ENCODE data around the gene ANK3. TPM values are rescaled to one million over a fixed set of nuclear protein-coding genes. Genes with fewer than 3 reads are reported as not detected.

The ANK3 gene
- total and polyA plus RNA-seq, 2 donors (not counting 1 experiment from before 2014, with no cell fraction given) = 0.50 to 0.79 TPM

DNA sequence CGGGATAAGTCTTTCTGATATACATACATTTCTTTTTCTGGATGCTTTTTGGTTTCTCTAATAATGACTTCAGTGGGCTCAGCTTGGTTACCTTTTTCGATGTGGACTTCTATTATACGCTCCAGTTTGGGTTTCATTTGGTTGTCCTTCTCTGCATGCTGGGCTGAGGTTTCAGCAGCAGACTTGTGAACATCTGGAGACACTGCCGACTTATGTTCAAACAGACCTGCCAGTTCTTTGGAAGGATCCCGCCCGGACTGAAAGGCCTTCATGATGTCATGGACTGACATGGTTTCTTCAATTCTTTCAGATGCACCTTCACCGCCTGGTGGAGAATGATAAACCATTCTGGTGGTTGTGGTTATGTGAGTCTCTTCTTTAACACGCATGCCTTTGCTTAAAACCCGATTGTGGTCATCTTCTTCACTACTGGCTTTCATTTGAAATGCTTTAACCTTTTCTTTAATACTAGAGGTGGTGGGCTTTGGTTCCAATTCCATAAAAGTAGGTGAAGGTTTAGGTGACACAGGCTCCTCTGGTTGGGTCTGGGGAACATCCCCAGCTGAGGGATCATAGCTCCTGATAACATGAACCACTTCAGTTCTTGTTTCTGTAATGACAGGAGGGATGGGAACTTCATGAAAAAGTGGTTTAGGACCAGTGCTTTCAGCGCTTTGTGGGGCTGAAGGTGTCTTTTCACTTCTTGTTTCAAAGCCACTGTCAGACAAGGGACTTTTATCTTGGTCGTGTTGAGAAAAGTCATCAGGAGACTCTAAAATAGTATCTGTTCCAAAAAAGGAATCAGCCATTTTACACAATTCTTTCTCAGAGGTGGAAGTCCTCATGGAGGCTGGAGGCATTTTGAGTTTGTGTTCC lies 315.7 kb downstream of the ANK3 start:
- H3K9me3 ChIP-seq (ENCODE audit: control insufficient read depth, insufficient read depth, low read depth, low read length) = no peaks in the 10 kb centered on the region
- H3K9ac ChIP-seq (ENCODE audit: insufficient read depth, low read length) = no peak overlapping the region
- H3K36me3 ChIP-seq (ENCODE audit: control insufficient read depth, insufficient read depth, low read length) = no peaks in the 10 kb centered on the region
- H2AFZ ChIP-seq (ENCODE audit: low read length) = no peak overlapping the region
- no peak overlapping the region for H3K4me3 ChIP-seq (replicated peaks in 1 of 4; ENCODE audit: control extremely low read depth in 1 of 4, insufficient read depth in 1 of 4, low read depth in 3 of 4, low read length in 4 of 4)
- no peaks in the 10 kb centered on the region for H3K79me2 ChIP-seq (ENCODE audit: control insufficient read depth, insufficient read depth, low read length)
- H4K20me1 ChIP-seq (ENCODE audit: control insufficient read depth, extremely low read depth, insufficient read depth, low read length) = no peaks in the 10 kb centered on the region
- TF ChIP-seq, protein P1, sequence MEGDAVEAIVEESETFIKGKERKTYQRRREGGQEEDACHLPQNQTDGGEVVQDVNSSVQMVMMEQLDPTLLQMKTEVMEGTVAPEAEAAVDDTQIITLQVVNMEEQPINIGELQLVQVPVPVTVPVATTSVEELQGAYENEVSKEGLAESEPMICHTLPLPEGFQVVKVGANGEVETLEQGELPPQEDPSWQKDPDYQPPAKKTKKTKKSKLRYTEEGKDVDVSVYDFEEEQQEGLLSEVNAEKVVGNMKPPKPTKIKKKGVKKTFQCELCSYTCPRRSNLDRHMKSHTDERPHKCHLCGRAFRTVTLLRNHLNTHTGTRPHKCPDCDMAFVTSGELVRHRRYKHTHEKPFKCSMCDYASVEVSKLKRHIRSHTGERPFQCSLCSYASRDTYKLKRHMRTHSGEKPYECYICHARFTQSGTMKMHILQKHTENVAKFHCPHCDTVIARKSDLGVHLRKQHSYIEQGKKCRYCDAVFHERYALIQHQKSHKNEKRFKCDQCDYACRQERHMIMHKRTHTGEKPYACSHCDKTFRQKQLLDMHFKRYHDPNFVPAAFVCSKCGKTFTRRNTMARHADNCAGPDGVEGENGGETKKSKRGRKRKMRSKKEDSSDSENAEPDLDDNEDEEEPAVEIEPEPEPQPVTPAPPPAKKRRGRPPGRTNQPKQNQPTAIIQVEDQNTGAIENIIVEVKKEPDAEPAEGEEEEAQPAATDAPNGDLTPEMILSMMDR (conservative IDR thresholded peaks at IDR 0.05 in 1 of 2, IDR thresholded peaks at IDR 0.05 in 1 of 2; ENCODE audit: low read depth in 1 of 2, low read length in 2 of 2) = no peak
- no peak for TF ChIP-seq EZH2 (IDR thresholded peaks at IDR 0.05; ENCODE audit: low read length, missing control alignments)
- peaks cover 4% of the 10 kb centered on the region for H3K27me3 ChIP-seq (ENCODE audit: control insufficient read depth, insufficient read depth, low read length)
- no peaks in the 10 kb centered on the region for H3K4me1 ChIP-seq (ENCODE audit: control insufficient read depth, extremely low read depth, insufficient read depth, low read length)
- no peak overlapping the region for H3K27ac ChIP-seq (ENCODE audit: insufficient read depth, low read length)
- H3K4me2 ChIP-seq (ENCODE audit: extremely low read depth, insufficient read depth, low read length) = no peak overlapping the region
- DNase-seq (ENCODE audit: low read depth in 2 of 2) = no peak

DNA sequence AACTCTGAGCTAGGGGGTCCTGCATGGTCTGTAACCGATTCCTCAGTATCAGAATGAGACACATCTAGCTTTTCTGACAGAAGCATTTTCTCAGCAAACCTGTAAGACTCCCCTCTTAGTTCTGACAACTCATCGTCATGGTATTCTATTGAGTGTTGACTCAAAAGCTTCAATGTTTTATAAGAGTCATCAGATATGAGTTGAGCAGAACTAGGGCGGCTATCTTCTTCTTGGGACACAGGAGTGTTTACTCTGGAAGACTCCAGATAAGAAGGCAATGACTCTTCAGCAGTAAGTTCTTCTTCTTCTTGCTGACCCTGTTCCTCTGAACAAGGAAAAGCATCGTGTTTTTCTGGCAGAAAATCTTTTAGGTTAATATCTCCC lies 316.3 kb downstream of the ANK3 start:
- H3K79me2 ChIP-seq (ENCODE audit: control insufficient read depth, insufficient read depth, low read length) = no peaks in the 10 kb centered on the region
- H2AFZ ChIP-seq (ENCODE audit: low read length) = no peak overlapping the region
- DNase-seq (ENCODE audit: low read depth in 2 of 2) = peak in 1 of 2 donors; percentile 34
- H3K4me2 ChIP-seq (ENCODE audit: extremely low read depth, insufficient read depth, low read length) = no peak overlapping the region
- H3K9ac ChIP-seq (ENCODE audit: insufficient read depth, low read length) = no peak overlapping the region
- TF ChIP-seq EZH2 (IDR thresholded peaks at IDR 0.05; ENCODE audit: low read length, missing control alignments) = no peak
- TF ChIP-seq, protein P1 (conservative IDR thresholded peaks at IDR 0.05 in 1 of 2, IDR thresholded peaks at IDR 0.05 in 1 of 2; ENCODE audit: low read depth in 1 of 2, low read length in 2 of 2) = no peak
- no peak overlapping the region for H3K4me3 ChIP-seq (replicated peaks in 1 of 4; ENCODE audit: control extremely low read depth in 1 of 4, insufficient read depth in 1 of 4, low read depth in 3 of 4, low read length in 4 of 4)
- no peaks in the 10 kb centered on the region for H4K20me1 ChIP-seq (ENCODE audit: control insufficient read depth, extremely low read depth, insufficient read depth, low read length)
- H3K36me3 ChIP-seq (ENCODE audit: control insufficient read depth, insufficient read depth, low read length) = no peaks in the 10 kb centered on the region
- peaks cover 4% of the 10 kb centered on the region for H3K27me3 ChIP-seq (ENCODE audit: control insufficient read depth, insufficient read depth, low read length)
- no peak overlapping the region for H3K27ac ChIP-seq (ENCODE audit: insufficient read depth, low read length)
- no peaks in the 10 kb centered on the region for H3K4me1 ChIP-seq (ENCODE audit: control insufficient read depth, extremely low read depth, insufficient read depth, low read length)
- H3K9me3 ChIP-seq (ENCODE audit: control insufficient read depth, insufficient read depth, low read depth, low read length) = no peaks in the 10 kb centered on the region

DNA sequence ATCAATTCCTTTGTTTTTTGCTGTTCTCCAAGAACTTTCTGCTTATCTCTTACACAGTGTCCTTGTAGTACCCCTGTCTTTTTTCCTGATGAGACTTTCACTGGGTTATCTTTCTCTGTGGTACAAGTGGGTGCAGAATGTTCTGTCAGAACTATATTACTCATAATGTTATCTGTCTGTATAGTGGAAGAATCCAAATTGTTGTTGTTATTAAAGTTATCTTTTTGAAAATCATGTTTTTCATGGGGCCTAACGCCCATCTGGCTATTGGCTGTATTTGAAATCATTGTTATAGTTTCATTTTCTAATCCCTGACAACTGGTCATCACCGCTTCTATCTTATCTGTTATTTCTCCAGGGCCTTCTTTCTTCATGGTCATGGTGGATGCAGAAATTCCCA lies 320.4 kb downstream of the ANK3 start:
- H3K4me3 ChIP-seq (replicated peaks in 1 of 4; ENCODE audit: control extremely low read depth in 1 of 4, insufficient read depth in 1 of 4, low read depth in 3 of 4, low read length in 4 of 4) = no peak overlapping the region
- no peak overlapping the region for H3K9ac ChIP-seq (ENCODE audit: insufficient read depth, low read length)
- H2AFZ ChIP-seq (ENCODE audit: low read length) = no peak overlapping the region
- no peaks in the 10 kb centered on the region for H3K36me3 ChIP-seq (ENCODE audit: control insufficient read depth, insufficient read depth, low read length)
- H3K4me1 ChIP-seq (ENCODE audit: control insufficient read depth, extremely low read depth, insufficient read depth, low read length) = no peaks in the 10 kb centered on the region
- DNase-seq (ENCODE audit: low read depth in 2 of 2) = no peak
- H4K20me1 ChIP-seq (ENCODE audit: control insufficient read depth, extremely low read depth, insufficient read depth, low read length) = no peaks in the 10 kb centered on the region
- H3K9me3 ChIP-seq (ENCODE audit: control insufficient read depth, insufficient read depth, low read depth, low read length) = no peaks in the 10 kb centered on the region
- H3K27me3 ChIP-seq (ENCODE audit: control insufficient read depth, insufficient read depth, low read length) = peaks cover 2% of the 10 kb centered on the region
- no peak overlapping the region for H3K27ac ChIP-seq (ENCODE audit: insufficient read depth, low read length)
- H3K79me2 ChIP-seq (ENCODE audit: control insufficient read depth, insufficient read depth, low read length) = no peaks in the 10 kb centered on the region
- no peak overlapping the region for H3K4me2 ChIP-seq (ENCODE audit: extremely low read depth, insufficient read depth, low read length)
- no peak for TF ChIP-seq EZH2 (IDR thresholded peaks at IDR 0.05; ENCODE audit: low read length, missing control alignments)
- TF ChIP-seq, protein P1 (conservative IDR thresholded peaks at IDR 0.05 in 1 of 2, IDR thresholded peaks at IDR 0.05 in 1 of 2; ENCODE audit: low read depth in 1 of 2, low read length in 2 of 2) = no peak

Data from fibroblast of lung (primary cell).